GM12878 (cell line): ENCODE measurements around the gene CTNNA3. TPM values are rescaled to one million over a fixed set of nuclear protein-coding genes. Genes with fewer than 3 reads are reported as not detected.

Experiments
- ATAC-seq: fragments of 200-7000 bp; cut with Tn5 transposase; 3 replicates; pipeline ENCODE4 v1.9.1; 2020; ENCODE audit warnings: mild to moderate bottlenecking, moderate library complexity
- BruUV-seq: library from RNA; stranded (reverse); fragments of 400-500 nt; replicated peaks from 2 replicates; lab custom pipeline; 2021; lab: Mats Ljungman, UMichigan
- CTCF ChIA-PET: fragments of 300-600 bp; sonication (Branson Sonifier 250); formaldehyde crosslinking; extraction: SDS; loops from one replicate; lab custom pipeline; 2021; ENCODE audit warnings: inconsistent platforms; lab: Yijun Ruan, JAX
- POLR2A ChIA-PET: fragments of 350-600 bp; formaldehyde crosslinking; extraction: SDS; loops from one replicate; lab custom pipeline; 2021; ENCODE audit warnings: inconsistent platforms; lab: Charles Lee
- RAD21 ChIA-PET: fragments of 300-600 bp; sonication (Branson Sonifier 250); formaldehyde crosslinking; loops from one replicate; lab custom pipeline; 2023; ENCODE audit warnings: antibody characterized with exemption; ENCODE audit not compliant: unreplicated experiment; lab: Charles Lee
- SMC1A ChIA-PET: fragments of 300-600 bp; sonication (Branson Sonifier 250); formaldehyde crosslinking; loops from one replicate; lab custom pipeline; 2023; ENCODE audit not compliant: unreplicated experiment, uncharacterized antibody; lab: Charles Lee
- DNase-seq: peaks from one replicate; pipeline ENCODE4 v3.0.0-alpha.2; 2011; ENCODE audit warnings: low read depth, low spot score
- FAIRE-seq: peaks from 3 replicates; lab custom pipeline; 2011; peaks lifted over from hg19 to GRCh38; lab: Jason Lieb, UNC
- H2AFZ ChIP-seq: 2 replicates; pipeline ENCODE4 v1.6.0; 2011; ENCODE audit warnings: low read depth, low read length, control low read depth; ENCODE audit not compliant: control insufficient read depth
- H3K27ac ChIP-seq: 2 replicates; pipeline ENCODE4 v1.5.1; 2011; ENCODE audit warnings: control low read depth; ENCODE audit not compliant: control insufficient read depth, insufficient read depth
- H3K27me3 ChIP-seq, 2 experiments: replicated peaks in 1 of 2; 2 replicates each; pipeline versions ENCODE4 v1.6.0 to v1.6.1; 2011; ENCODE audit warnings: low read length in 1 of 2; ENCODE audit not compliant: control insufficient read depth in 2 of 2, insufficient read depth in 2 of 2
- H3K36me3 ChIP-seq, 2 experiments: 2 replicates each; pipeline ENCODE4 v1.5.1; 2011; ENCODE audit warnings: low read length in 1 of 2; ENCODE audit not compliant: control insufficient read depth in 2 of 2, insufficient read depth in 2 of 2
- H3K4me1 ChIP-seq: 2 replicates; pipeline ENCODE4 v1.6.1; 2011; ENCODE audit warnings: mild to moderate bottlenecking, low read length, moderate library complexity, mixed read lengths; ENCODE audit not compliant: control insufficient read depth, insufficient read depth
- H3K4me2 ChIP-seq: 2 replicates; pipeline ENCODE4 v1.6.0; 2011; ENCODE audit warnings: control low read depth; ENCODE audit not compliant: control insufficient read depth, insufficient read depth
- H3K4me3 ChIP-seq: fragments of 200-600 bp; sonication (generic); 2 replicates; pipeline ENCODE4 v1.5.1; 2016
- H3K79me2 ChIP-seq: 2 replicates; pipeline ENCODE4 v1.6.0; 2011; ENCODE audit warnings: low read length; ENCODE audit not compliant: control insufficient read depth, insufficient read depth
- H3K9ac ChIP-seq: 2 replicates; pipeline ENCODE4 v1.8.0; 2011; ENCODE audit warnings: low read length, control low read depth, mixed read lengths; ENCODE audit not compliant: control insufficient read depth, insufficient read depth
- H3K9me3 ChIP-seq: replicated peaks from 3 replicates; pipeline ENCODE4 v1.5.1; 2011; ENCODE audit warnings: mild to moderate bottlenecking, low read length; ENCODE audit not compliant: control insufficient read depth, insufficient read depth
- H4K20me1 ChIP-seq: 2 replicates; pipeline ENCODE4 v1.6.0; 2011; ENCODE audit not compliant: control insufficient read depth, insufficient read depth
- BACH1 ChIP-seq: fragments of 450-650 bp; IDR thresholded peaks from 2 replicates; pipeline ENCODE4 v1.6.1; 2017; ENCODE audit warnings: mild to moderate bottlenecking, borderline replicate concordance
- BMI1 ChIP-seq: fragments of 450-650 bp; IDR thresholded peaks from 2 replicates; pipeline ENCODE4 v1.6.1; 2016; ENCODE audit warnings: mild to moderate bottlenecking, moderate library complexity, borderline replicate concordance
- CHD2 ChIP-seq: IDR thresholded peaks from 2 replicates; pipeline ENCODE4 v1.6.1; 2011; ENCODE audit warnings: low read depth, low read length, improper control_type of control experiment, borderline replicate concordance
- CTCF ChIP-seq, 3 experiments: IDR thresholded peaks in 2 of 3; conservative IDR thresholded peaks in 1 of 3; 2 replicates each; pipeline ENCODE4 v1.5.1; 2011; ENCODE audit warnings: low read depth in 3 of 3, low read length in 3 of 3, mild to moderate bottlenecking in 3 of 3, control low read depth in 2 of 3, moderate library complexity in 2 of 3, inconsistent platforms in 1 of 3, mixed read lengths in 1 of 3; ENCODE audit not compliant: control insufficient read depth in 2 of 3, insufficient read depth in 1 of 3; ENCODE audit errors: extremely low read depth in 1 of 3
- ELK1 ChIP-seq: IDR thresholded peaks from 2 replicates; pipeline ENCODE4 v1.6.1; 2012; ENCODE audit warnings: low read depth, low read length, improper control_type of control experiment
- IRF3 ChIP-seq: fragments of 450-650 bp; IDR thresholded peaks from 2 replicates; pipeline ENCODE4 v1.6.1; 2014; ENCODE audit warnings: mild to moderate bottlenecking
- IRF4 ChIP-seq: IDR thresholded peaks from 2 replicates; pipeline ENCODE4 v1.6.1; 2011; ENCODE audit warnings: low read depth, low read length
- JUND ChIP-seq: IDR thresholded peaks from 2 replicates; pipeline ENCODE4 v1.6.1; 2012; ENCODE audit warnings: low read depth, mild to moderate bottlenecking, low read length, improper control_type of control experiment, moderate library complexity
- POLR2AphosphoS5 ChIP-seq: IDR thresholded peaks from 2 replicates; pipeline ENCODE4 v1.6.1; 2011; ENCODE audit warnings: mild to moderate bottlenecking, low read length, inconsistent platforms
- RELB ChIP-seq: fragments of 450-650 bp; IDR thresholded peaks from 2 replicates; pipeline ENCODE4 v1.6.1; 2017; ENCODE audit warnings: low read depth, mild to moderate bottlenecking, moderate library complexity
- WGBS: methylation state at CpG from one replicate; pipeline ENCODE4 v1.1.6; 2016; ENCODE audit warnings: low lambda C conversion rate; ENCODE audit not compliant: insufficient replicate concordance, insufficient coverage; ENCODE audit errors: missing lambda C conversion rate; 5-methylcytosine and 5-hydroxymethylcytosine counted together
- in situ Hi-C: fragments of 300-500 bp; cut with MboI; formaldehyde crosslinking; loops from 9 replicates; pipeline ENCODE4 v1.14.3; 2018; ENCODE audit warnings: mixed read lengths
- intact Hi-C: fragments of 100-400 bp; cut with micrococcal nuclease; formaldehyde crosslinking; loops from one replicate; pipeline ENCODE4 v1.14.2; 2022; ENCODE audit not compliant: unreplicated experiment
- polyA plus RNA-seq, 11 experiments: library from polyadenylated mRNA; depleted of rRNA in 4 of 11; unstranded in 6 of 11; stranded (reverse) in 5 of 11; fragments of >200 nt; fragmentation: Nextera tagmentation in 4 of 11; fragmentation: Illumina TruSeq in 1 of 11; extraction: Ambion mirVana in 4 of 11; extraction: Trizol in 1 of 11; gene quantifications; 1 replicate in 1 of 11; 2 replicates in 10 of 11; pipeline versions ENCODE4 v1.2.1 to v1.2.3, GENCODE V29; 2011 to 2016; ENCODE audit warnings: inconsistent platforms in 2 of 11, missing spikeins in 2 of 11, low read depth in 1 of 11
- total RNA-seq, 4 experiments: library from RNA; depleted of rRNA in 3 of 4; stranded (reverse); fragments of >200 nt in 3 of 4; fragmentation: Illumina TruSeq in 1 of 4; extraction: Trizol in 1 of 4; gene quantifications; 2 replicates each; pipeline versions ENCODE4 v1.2.1 to v1.2.3, GENCODE V29; 2013 to 2021

CTNNA3 gene
- total and polyA plus RNA-seq, 10 of the 15 experiments (the other 5 are each of a cell fraction or from before 2014, with no cell fraction given), result under 0.01 to 4.5 (median 0.22) TPM; not detected in 2

GRCh38 chr10:66910671-66911070 is 785.3 kb downstream of the CTNNA3 start (continued):
- TF ChIP-seq CTCF (IDR thresholded peaks at IDR 0.05 in 2 of 3, conservative IDR thresholded peaks at IDR 0.05 in 1 of 3; ENCODE audit: control insufficient read depth in 2 of 3, extremely low read depth in 1 of 3, insufficient read depth in 1 of 3, low read depth in 3 of 3, low read length in 3 of 3), result no peak
- TF ChIP-seq RELB, result no peak
- no peak for TF ChIP-seq IRF3
- no peak for TF ChIP-seq JUND
- TF ChIP-seq IRF4, result no peak

- Histone ChIP-seq H3K36me3 (no peaks in the 10 kb centered on the region), H2AFZ (no peak overlapping the region), H3K79me2 (no peaks in the 10 kb centered on the region), H3K4me2 (no peak overlapping the region), H3K4me1 (no peaks in the 10 kb centered on the region), H3K9me3 (no peaks in the 10 kb centered on the region), H3K4me3 (no peak overlapping the region), H3K27me3 (no peaks in the 10 kb centered on the region), H4K20me1 (no peaks in the 10 kb centered on the region), H3K27ac (no peak overlapping the region), H3K9ac (no peak overlapping the region)
- RAD21 ChIA-PET, result no interaction called here
- 0% methylated on average over 2 of the region's 2 CpGs for WGBS
- POLR2A ChIA-PET, result no interaction called here
- no TSS peak for BruUV-seq
- SMC1A ChIA-PET, result interaction anchor here (1.4 kb wide), 1 partner anchor 60 kb away, joined by 3 read pairs; no protein-coding TSS in a partner anchor
- TF ChIP-seq BACH1, result no peak
- TF ChIP-seq ELK1, result no peak
- no peak for TF ChIP-seq POLR2AphosphoS5
- TF ChIP-seq CHD2, result no peak
- TF ChIP-seq BMI1, result no peak
- intact Hi-C loops, result no loop called here
- CTCF ChIA-PET, result interaction anchor here (2.1 kb wide), 1 partner anchor 27 kb away, joined by 6 read pairs; no protein-coding TSS in a partner anchor
- FAIRE-seq (peak; percentile 69), ATAC-seq (no peak), DNase-seq (no peak)
- in situ Hi-C loops, result no loop called here
These were observed 803.1 kb downstream of the CTNNA3 start for GRCh38 chr10:66892871-66893270.
